NK-92 (cell line): Measurements from ENCODE around the gene FAHD1.

Experiments
- DNase-seq: peaks from one replicate; lab custom pipeline; 2025; ENCODE audit not compliant: unreplicated experiment; lab: John Stamatoyannopoulos, UW

The FAHD1 gene

GRCh38 chr16:1816396-1817275 lies 10.4 kb upstream of the FAHD1 start:
- no peak for DNase-seq

- DNase-seq, result no peak
These were observed 9.8 kb upstream of the FAHD1 start for GRCh38 chr16:1817276-1817589.

- DNase-seq, result no peak
These were observed 9.3 kb upstream of the FAHD1 start for GRCh38 chr16:1817716-1818115.

- DNase-seq, result no peak
These were observed 8.7 kb upstream of the FAHD1 start for GRCh38 chr16:1818204-1818872.

- DNase-seq, result no peak
These were observed 8.0 kb upstream of the FAHD1 start for GRCh38 chr16:1818873-1819525.

GRCh38 chr16:1819611-1820010 lies 7.4 kb upstream of the FAHD1 start:
- no peak for DNase-seq

- DNase-seq, result no peak
These were observed 6.7 kb upstream of the FAHD1 start for GRCh38 chr16:1820096-1820945.

GRCh38 chr16:1820946-1821290 lies 6.1 kb upstream of the FAHD1 start:
- DNase-seq, result no peak

- no peak for DNase-seq
These were observed 5.0 kb upstream of the FAHD1 start for GRCh38 chr16:1821861-1822611.

- DNase-seq, result no peak
These were observed 4.2 kb upstream of the FAHD1 start for GRCh38 chr16:1822801-1823200.

- no peak for DNase-seq
These were observed 3.2 kb upstream of the FAHD1 start for GRCh38 chr16:1823821-1824220.

- DNase-seq, result no peak
These were observed 1.6 kb upstream of the FAHD1 start for GRCh38 chr16:1825381-1825863.

GRCh38 chr16:1825864-1826690 lies 929 bp upstream of the FAHD1 start:
- no peak for DNase-seq

- DNase-seq, result no peak
These were observed 1.8 kb downstream of the FAHD1 start for GRCh38 chr16:1828645-1829410.

- DNase-seq, result no peak
These were observed 3.2 kb downstream of the FAHD1 start for GRCh38 chr16:1830213-1830612.

GRCh38 chr16:1831186-1832075 lies 4.4 kb downstream of the FAHD1 start:
- no peak for DNase-seq

- DNase-seq, result no peak
These were observed 5.9 kb downstream of the FAHD1 start for GRCh38 chr16:1832838-1833454.
